ENCODE measurements around the gene GABRA4.

Gene GABRA4

DNA sequence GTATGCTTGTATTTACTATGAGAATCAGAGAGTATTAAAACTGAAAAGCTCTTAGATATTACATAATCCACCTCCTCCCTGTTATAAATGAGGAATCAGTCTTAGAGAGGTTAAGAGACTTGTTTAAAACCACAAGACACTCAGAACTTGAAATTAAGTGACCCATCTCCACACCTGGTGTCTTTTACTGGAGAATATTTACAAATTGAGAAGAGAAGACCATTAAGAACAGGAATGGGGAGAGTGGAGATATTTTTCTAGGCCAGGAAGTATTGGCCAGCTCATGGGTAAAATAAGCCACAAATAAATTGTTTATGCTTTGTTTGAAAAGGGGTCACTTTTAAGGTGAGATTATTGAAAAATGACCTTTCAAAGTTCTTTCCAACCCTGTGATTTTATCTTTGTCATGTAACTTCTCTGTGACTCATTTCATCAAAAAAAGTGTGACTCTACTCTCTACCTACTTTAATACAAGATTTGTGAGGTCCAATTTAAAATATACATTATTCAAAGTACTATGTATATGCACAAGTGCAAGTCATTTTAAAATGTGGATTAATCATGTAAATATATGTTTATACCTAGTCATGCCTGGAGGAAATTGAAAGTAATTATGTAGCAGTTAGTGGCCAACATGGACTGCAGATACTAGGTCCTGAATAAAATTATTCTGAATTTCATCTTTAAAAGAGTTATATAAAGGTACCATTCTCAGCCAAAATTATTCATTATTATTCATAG lies 68.4 kb downstream of the GABRA4 start:
- DNase-seq: no peak

DNA sequence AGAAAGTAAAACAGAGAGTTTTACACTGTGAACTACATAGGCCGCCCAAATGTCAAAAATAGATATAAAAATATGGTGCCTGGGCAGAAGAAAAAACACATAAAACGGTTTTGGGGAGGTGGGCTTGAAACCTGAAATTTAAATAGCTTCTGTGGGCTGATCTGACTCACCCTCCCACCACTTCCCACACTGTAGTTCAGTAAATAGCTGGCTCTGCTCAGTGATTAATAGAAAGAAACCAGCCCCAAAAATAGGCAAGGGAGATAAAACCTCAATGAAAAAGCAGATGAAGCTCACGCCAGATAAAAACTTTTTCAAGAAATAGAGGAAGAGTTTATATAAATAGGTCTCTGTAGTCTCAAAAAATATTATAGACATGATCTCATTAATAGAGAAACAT lies 71.2 kb downstream of the GABRA4 start:
- no peak for DNase-seq

DNA sequence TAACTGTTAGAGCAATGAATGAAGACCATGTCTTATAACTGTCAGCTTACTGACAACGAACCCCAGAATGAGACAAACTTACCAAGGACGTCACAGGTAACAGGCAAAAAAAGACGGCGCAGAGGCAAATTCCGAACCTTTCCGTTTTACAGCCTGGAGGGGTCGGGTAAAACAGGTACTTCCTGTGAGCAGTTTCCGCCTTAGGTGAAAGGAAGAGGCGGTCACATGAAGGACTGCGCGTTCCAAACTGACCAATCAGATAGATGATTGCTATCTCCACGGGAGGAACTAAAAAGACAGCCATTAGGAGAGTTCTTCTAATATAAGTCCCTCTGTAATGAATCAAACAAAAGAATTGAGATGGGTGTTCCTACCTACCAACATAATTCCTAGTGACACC lies 84.3 kb downstream of the GABRA4 start, which contains the start of gene COX7B2:
Gene COX7B2, minus strand, starts transcription at position 168 of the 400 bp plus-strand sequence. CDS start 174,053 bp downstream, outside the sequence.
- no peak for DNase-seq

DNA sequence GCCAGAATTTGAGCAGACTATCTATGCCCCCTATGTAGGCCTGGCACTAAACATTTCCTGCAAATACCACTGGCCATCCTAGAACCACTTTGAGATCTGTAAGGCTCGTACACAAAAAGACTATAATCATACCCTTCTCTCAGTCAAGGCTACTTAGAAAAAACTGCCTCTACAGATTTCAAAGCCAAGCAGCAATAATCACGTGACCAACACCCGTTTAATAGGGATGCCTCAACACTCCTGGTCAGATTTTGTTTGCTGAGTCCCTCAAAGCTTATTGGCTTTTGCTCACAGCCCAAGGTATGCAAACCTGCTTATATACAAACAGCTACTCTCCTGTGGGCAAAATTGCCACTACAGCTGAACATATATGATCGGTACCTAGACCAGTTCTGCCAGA lies 85.2 kb downstream of the GABRA4 start:
- DNase-seq: no peak

DNA sequence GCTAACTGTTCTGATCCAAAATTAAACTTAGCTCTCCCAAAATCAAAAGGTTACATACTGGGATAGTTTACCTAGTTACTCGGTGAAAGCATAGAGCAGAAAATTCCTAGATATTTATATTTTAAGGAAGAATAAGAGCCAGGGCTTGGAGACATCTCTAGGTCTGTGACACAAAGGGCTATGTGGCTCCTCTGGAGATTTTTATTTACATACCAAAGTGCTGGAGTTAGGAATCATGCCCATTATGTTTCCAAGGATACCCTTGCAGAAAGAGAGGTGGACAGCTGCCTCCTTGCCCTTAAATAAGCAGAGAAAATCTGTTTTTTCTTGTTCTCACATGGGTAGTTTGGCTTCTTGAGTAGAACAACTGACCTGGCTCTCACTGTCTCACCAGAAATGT lies 93.3 kb downstream of the GABRA4 start:
- DNase-seq: no peak

DNA sequence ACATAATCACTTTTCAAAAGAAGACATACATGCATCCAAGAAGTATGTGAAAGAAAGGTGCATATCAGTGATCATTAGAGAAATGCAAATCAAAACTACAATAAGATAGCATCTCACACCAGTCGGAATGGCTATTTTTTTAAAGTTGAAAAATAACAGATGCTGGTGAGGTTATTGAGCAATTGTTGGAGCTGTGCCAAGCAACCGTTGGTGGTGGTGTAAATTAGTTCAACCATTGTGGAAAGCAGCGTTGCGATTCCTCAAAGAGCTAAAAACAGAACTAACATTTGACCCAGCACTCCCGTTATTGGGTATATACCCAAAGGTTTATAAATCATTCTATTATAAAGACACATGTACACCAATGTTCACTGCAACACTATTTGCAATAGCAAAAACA lies 98.6 kb downstream of the GABRA4 start:
- no peak for DNase-seq

DNA sequence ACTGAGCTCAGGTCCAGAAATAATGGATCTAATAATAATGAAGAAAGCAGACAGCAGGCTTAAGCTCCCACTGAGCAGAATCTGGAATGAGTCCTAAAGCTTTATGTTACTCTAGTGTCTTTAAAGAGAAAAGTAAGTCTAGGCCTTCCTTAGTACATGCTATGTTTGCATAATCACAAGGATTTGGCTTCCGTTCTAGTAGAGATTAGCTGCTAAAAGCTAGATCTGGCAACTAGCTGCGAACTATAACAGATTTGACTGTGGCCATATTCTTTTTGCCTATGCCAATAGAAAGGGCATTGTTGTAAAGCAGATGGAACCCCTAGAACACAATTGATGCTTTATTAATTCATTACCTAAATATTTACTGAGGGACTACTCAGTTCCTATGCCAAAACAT lies 103.3 kb downstream of the GABRA4 start:
- DNase-seq: no peak

DNA sequence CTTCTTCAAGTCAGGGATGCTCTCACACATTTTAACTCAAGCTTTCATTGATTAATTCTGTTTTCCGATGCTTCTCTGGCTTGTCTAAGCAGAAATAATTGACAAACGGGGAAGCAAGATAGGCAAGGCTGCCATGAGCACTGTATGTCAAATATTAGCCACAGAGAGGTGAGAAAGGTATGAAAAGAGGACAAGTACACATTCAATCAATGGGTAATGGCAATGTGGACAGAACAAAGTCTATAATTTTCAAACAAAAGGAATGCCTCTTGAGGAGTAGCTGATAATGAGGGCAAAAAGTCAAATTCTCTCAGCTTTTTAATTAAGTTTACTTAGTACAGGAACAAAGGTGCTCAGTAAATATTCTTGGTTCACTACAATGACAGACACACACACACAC lies 104.0 kb downstream of the GABRA4 start:
- DNase-seq: no peak

DNA sequence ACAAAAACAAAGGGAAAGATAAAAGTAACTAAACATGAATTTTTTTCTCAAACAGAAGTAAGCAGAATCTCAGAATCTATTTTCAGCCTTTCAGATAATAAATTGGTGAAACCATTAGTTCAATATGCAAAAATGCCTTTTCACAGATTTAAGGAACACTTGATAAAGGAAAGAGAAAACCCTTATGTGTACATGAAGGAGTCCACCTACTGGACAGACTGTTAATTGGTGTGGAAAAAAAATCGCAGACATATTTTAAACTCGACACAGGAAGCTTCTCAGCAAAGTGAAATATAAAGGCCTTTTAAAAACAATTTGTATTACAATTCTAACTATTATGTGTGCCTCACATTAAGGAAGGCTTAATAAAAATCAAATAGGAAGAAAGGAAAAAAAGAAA lies 106.7 kb downstream of the GABRA4 start:
- no peak for DNase-seq

DNA sequence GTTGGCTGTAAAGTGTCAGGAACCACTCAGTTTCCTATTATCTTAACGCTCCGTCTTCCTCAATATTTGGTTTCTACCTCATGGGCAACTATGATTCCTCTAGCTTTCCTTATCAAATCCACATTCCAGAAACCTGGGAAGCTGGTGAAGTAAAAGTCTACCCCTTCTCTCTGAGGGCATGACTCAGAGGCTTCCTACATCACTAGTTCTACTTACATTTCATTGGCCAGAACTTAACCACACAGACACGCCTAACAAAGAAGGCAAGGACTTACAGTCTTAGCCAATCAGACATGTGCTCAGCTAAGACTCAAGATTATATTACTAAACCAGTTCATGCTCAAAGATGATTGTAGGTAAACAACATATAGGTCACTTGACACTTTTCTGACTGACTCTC lies 114.7 kb downstream of the GABRA4 start:
- DNase-seq: no peak

DNA sequence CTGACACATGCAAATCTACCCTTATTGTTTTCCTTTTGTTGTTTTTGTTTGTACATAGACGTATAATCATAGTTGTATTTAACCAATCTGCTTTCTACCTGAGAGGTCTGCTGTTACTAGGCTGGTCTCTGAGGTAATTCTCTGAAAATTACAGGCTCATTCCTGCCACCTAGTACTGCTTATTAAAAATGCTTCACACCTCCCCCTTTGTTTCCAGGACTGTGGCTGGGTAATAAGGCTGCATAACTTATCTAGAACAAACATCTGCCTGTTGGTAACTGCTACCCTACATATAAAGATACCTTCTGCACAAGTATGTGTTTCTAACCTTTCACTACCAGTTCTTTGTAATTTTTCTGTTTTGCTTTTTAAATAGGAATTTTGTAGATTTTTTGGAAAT lies 118.6 kb downstream of the GABRA4 start:
- no peak for DNase-seq

DNA sequence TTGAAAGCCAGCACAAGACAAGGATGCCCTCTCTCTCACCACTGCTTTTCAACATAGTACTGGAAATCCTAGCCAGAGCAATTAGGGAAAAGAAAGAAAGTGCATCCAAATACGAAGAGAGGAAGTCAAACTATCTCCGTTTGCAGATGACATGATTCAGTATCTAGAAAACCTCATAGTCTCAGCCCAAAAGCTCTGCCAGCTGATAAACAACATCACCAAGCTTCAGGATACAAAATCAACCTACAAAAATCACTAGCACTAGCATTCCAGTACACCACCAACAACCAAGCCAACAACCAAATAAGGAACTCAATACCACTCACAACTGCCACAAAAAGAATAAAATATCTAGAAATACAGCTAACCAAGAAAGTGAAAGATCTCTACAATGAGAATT lies 123.0 kb downstream of the GABRA4 start:
- no peak for DNase-seq

Data from DMS153 (cell line).